ENCODE measurements around the gene TOM1.

Gene TOM1

GRCh38 chr22:35341090-35341874, 41.6 kb downstream of the TOM1 start:
- H3K4me3 ChIP-seq (replicated peaks; ENCODE audit: low read depth, low read length): no peak overlapping the region
- TF ChIP-seq CTCF (IDR thresholded peaks at IDR 0.05; ENCODE audit: insufficient read depth, low read length, poor library complexity, severe bottlenecking): no peak
- H3K36me3 ChIP-seq (ENCODE audit: control insufficient read depth, insufficient read depth, low read length): peaks cover 7% of the 10 kb centered on the region
- no peaks in the 10 kb centered on the region for H3K27me3 ChIP-seq (replicated peaks; ENCODE audit: control insufficient read depth, insufficient read depth, low read length)
- no peak for DNase-seq (ENCODE audit: extremely low read depth, insufficient read length)

GRCh38 chr22:35342390-35342789, 42.7 kb downstream of the TOM1 start:
- TF ChIP-seq CTCF (IDR thresholded peaks at IDR 0.05; ENCODE audit: insufficient read depth, low read length, poor library complexity, severe bottlenecking): no peak
- H3K27me3 ChIP-seq (replicated peaks; ENCODE audit: control insufficient read depth, insufficient read depth, low read length): no peaks in the 10 kb centered on the region
- H3K36me3 ChIP-seq (ENCODE audit: control insufficient read depth, insufficient read depth, low read length): peaks cover 9% of the 10 kb centered on the region
- no peak overlapping the region for H3K4me3 ChIP-seq (replicated peaks; ENCODE audit: low read depth, low read length)
- DNase-seq (ENCODE audit: extremely low read depth, insufficient read length): no peak

GRCh38 chr22:35343664-35344550, 44.2 kb downstream of the TOM1 start:
- no peak for DNase-seq (ENCODE audit: extremely low read depth, insufficient read length)
- Histone ChIP-seq H3K4me3 (replicated peaks; ENCODE audit: low read depth, low read length) (no peak overlapping the region), H3K36me3 (ENCODE audit: control insufficient read depth, insufficient read depth, low read length) (peaks cover 9% of the 10 kb centered on the region), H3K27me3 (replicated peaks; ENCODE audit: control insufficient read depth, insufficient read depth, low read length) (no peaks in the 10 kb centered on the region)
- no peak for TF ChIP-seq CTCF (IDR thresholded peaks at IDR 0.05; ENCODE audit: insufficient read depth, low read length, poor library complexity, severe bottlenecking)

- Histone ChIP-seq H3K27me3 (replicated peaks; ENCODE audit: control insufficient read depth, insufficient read depth, low read length) (no peaks in the 10 kb centered on the region), H3K4me3 (replicated peaks; ENCODE audit: low read depth, low read length) (no peak overlapping the region), H3K36me3 (ENCODE audit: control insufficient read depth, insufficient read depth, low read length) (peaks cover 9% of the 10 kb centered on the region)
- no peak for TF ChIP-seq CTCF (IDR thresholded peaks at IDR 0.05; ENCODE audit: insufficient read depth, low read length, poor library complexity, severe bottlenecking)
- no peak for DNase-seq (ENCODE audit: extremely low read depth, insufficient read length)
Observed at GRCh38 chr22:35344956-35345690, 45.4 kb downstream of the TOM1 start.

GRCh38 chr22:35345808-35346505, 46.3 kb downstream of the TOM1 start:
- H3K36me3 ChIP-seq (ENCODE audit: control insufficient read depth, insufficient read depth, low read length): peaks cover 9% of the 10 kb centered on the region
- no peak overlapping the region for H3K4me3 ChIP-seq (replicated peaks; ENCODE audit: low read depth, low read length)
- DNase-seq (ENCODE audit: extremely low read depth, insufficient read length): no peak
- TF ChIP-seq CTCF (IDR thresholded peaks at IDR 0.05; ENCODE audit: insufficient read depth, low read length, poor library complexity, severe bottlenecking): no peak
- H3K27me3 ChIP-seq (replicated peaks; ENCODE audit: control insufficient read depth, insufficient read depth, low read length): no peaks in the 10 kb centered on the region
